Type B pancreatic cell (in vitro differentiated cells): ENCODE results near the gene METTL8. TPM values are rescaled to one million over a fixed set of nuclear protein-coding genes. Genes with fewer than 3 reads are reported as not detected.

Experiments used
- DNase-seq: peaks from one replicate; pipeline ENCODE4 v3.0.0; 2021; ENCODE audit warnings: mixed read lengths; ENCODE audit not compliant: unreplicated experiment; ENCODE audit errors: extremely low spot score
- H3K27ac Mint-ChIP-seq: 2 replicates; pipeline ENCODE4 v1.8.0; 2021; ENCODE audit warnings: mild to moderate bottlenecking, mixed read lengths
- H3K27me3 Mint-ChIP-seq: 2 replicates; pipeline ENCODE4 v1.8.0; 2021; ENCODE audit warnings: mixed read lengths
- H3K36me3 Mint-ChIP-seq: 2 replicates; pipeline ENCODE4 v1.8.0; 2021; ENCODE audit warnings: mixed read lengths
- H3K4me1 Mint-ChIP-seq: one replicate; pipeline ENCODE4 v1.8.0; 2021; ENCODE audit warnings: mixed read lengths; ENCODE audit not compliant: unreplicated experiment
- H3K4me3 Mint-ChIP-seq: 2 replicates; pipeline ENCODE4 v1.8.0; 2021; ENCODE audit warnings: mild to moderate bottlenecking, mixed read lengths
- H3K9me3 Mint-ChIP-seq: 2 replicates; pipeline ENCODE4 v1.8.0; 2021; ENCODE audit warnings: mixed read lengths
- CTCF ChIP-seq: fragments of 200-600 bp; sonication (generic); conservative IDR thresholded peaks from 2 replicates; pipeline ENCODE4 v1.5.0; 2021; ENCODE audit warnings: antibody characterized with exemption, mild to moderate bottlenecking
- total RNA-seq: library from RNA; stranded (reverse); gene quantifications from 2 replicates; pipeline ENCODE4 v1.2.1, GENCODE V29; 2021; ENCODE audit warnings: low replicate concordance

METTL8 gene
- total RNA-seq, 1 donor from 2014 or later = 30.4 TPM

GRCh38 chr2:171348056-171348455, 85.7 kb downstream of the METTL8 start:
- Mint-ChIP-seq H3K36me3 (no peaks in the 10 kb centered on the region), H3K9me3 (no peaks in the 10 kb centered on the region), H3K27ac (no peak overlapping the region), H3K4me3 (no peak overlapping the region), H3K27me3 (no peaks in the 10 kb centered on the region), H3K4me1 (no peaks in the 10 kb centered on the region)
- TF ChIP-seq CTCF = no peak
- DNase-seq = no peak

- TF ChIP-seq CTCF = no peak
- Mint-ChIP-seq H3K9me3 (no peaks in the 10 kb centered on the region), H3K36me3 (peaks cover 2% of the 10 kb centered on the region), H3K27ac (no peak overlapping the region), H3K4me1 (no peaks in the 10 kb centered on the region), H3K27me3 (no peaks in the 10 kb centered on the region), H3K4me3 (no peak overlapping the region)
- DNase-seq = no peak
Measured at GRCh38 chr2:171347591-171348032, 86.2 kb downstream of the METTL8 start.

GRCh38 chr2:171346723-171347557, 86.8 kb downstream of the METTL8 start:
- peaks cover 3% of the 10 kb centered on the region for H3K36me3 Mint-ChIP-seq
- H3K27me3 Mint-ChIP-seq = no peaks in the 10 kb centered on the region
- H3K4me1 Mint-ChIP-seq = no peaks in the 10 kb centered on the region
- H3K27ac Mint-ChIP-seq = no peak overlapping the region
- no peak for DNase-seq
- H3K9me3 Mint-ChIP-seq = no peaks in the 10 kb centered on the region
- no peak for TF ChIP-seq CTCF
- H3K4me3 Mint-ChIP-seq = no peak overlapping the region

- Mint-ChIP-seq H3K27me3 (no peaks in the 10 kb centered on the region), H3K36me3 (peaks cover 3% of the 10 kb centered on the region), H3K4me3 (no peak overlapping the region), H3K27ac (no peak overlapping the region), H3K4me1 (no peaks in the 10 kb centered on the region), H3K9me3 (no peaks in the 10 kb centered on the region)
- no peak for DNase-seq
- no peak for TF ChIP-seq CTCF
Measured at GRCh38 chr2:171345971-171346722, 87.6 kb downstream of the METTL8 start.

- no peaks in the 10 kb centered on the region for H3K9me3 Mint-ChIP-seq
Measured at GRCh38 chr2:171344182-171344581, 89.6 kb downstream of the METTL8 start.

More at GRCh38 chr2:171344182-171344581, 89.6 kb downstream of the METTL8 start:
- peaks cover 3% of the 10 kb centered on the region for H3K36me3 Mint-ChIP-seq
- peaks cover under 1% of the 10 kb centered on the region for H3K4me1 Mint-ChIP-seq
- H3K27ac Mint-ChIP-seq = no peak overlapping the region
- no peak overlapping the region for H3K4me3 Mint-ChIP-seq
- no peak for DNase-seq
- no peak for TF ChIP-seq CTCF
- no peaks in the 10 kb centered on the region for H3K27me3 Mint-ChIP-seq
